K562 (cell line): ENCODE measurements around the gene RAE1. TPM values are rescaled to one million over a fixed set of nuclear protein-coding genes. Genes with fewer than 3 reads are reported as not detected.

Experiments used
- CBFA2T2 ChIP-seq: fragments of 450-650 bp; conservative IDR thresholded peaks from 2 replicates; pipeline ENCODE4 v1.6.1; 2017; ENCODE audit warnings: mild to moderate bottlenecking
- CBX1 ChIP-seq: sonication (generic); IDR thresholded peaks from 2 replicates; pipeline ENCODE4 v1.6.1; 2016; ENCODE audit warnings: antibody characterized with exemption, low read depth, mild to moderate bottlenecking
- CTBP1 ChIP-seq: fragments of 450-650 bp; IDR thresholded peaks from 2 replicates; pipeline ENCODE4 v1.6.1; 2016; ENCODE audit warnings: borderline replicate concordance
- E2F3 ChIP-seq: fragments of 250-450 bp; sonication (Bioruptor Pico); IDR thresholded peaks from 2 replicates; pipeline ENCODE4 v1.4.0; 2020; ENCODE audit warnings: mild to moderate bottlenecking
- ESRRA ChIP-seq: fragments of 450-650 bp; IDR thresholded peaks from 2 replicates; pipeline ENCODE4 v1.6.1; 2014; ENCODE audit warnings: low read depth, mild to moderate bottlenecking, moderate library complexity, borderline replicate concordance
- HNRNPLL ChIP-seq: fragments of 200-400 bp; formaldehyde crosslinking; IDR thresholded peaks from 2 replicates; pipeline ENCODE4 v1.6.1; 2017; ENCODE audit warnings: low read length, low read depth, mild to moderate bottlenecking; ENCODE audit not compliant: poor library complexity, severe bottlenecking
- MAFF ChIP-seq: IDR thresholded peaks from 2 replicates; pipeline ENCODE4 v1.6.1; 2012; ENCODE audit warnings: low read length, improper control_type of control experiment
- MITF ChIP-seq: IDR thresholded peaks from 2 replicates; pipeline ENCODE4 v1.6.1; 2014; ENCODE audit warnings: antibody characterized with exemption
- MYNN ChIP-seq, 2 experiments: sonication (generic); formaldehyde crosslinking in 1 of 2; IDR thresholded peaks; 2 replicates each; pipeline versions ENCODE4 v1.5.0 to v1.6.1; 2016 to 2020; ENCODE audit warnings: antibody characterized with exemption in 1 of 2, missing genetic modification reagents in 1 of 2
- PCBP1 ChIP-seq: fragments of 200-400 bp; formaldehyde crosslinking; IDR thresholded peaks from 2 replicates; pipeline ENCODE4 v1.6.1; 2018; ENCODE audit warnings: mild to moderate bottlenecking, low read depth, low read length; ENCODE audit not compliant: poor library complexity, severe bottlenecking
- POLR2G ChIP-seq: fragments of 200-400 bp; formaldehyde crosslinking; IDR thresholded peaks from 2 replicates; pipeline ENCODE4 v1.6.1; 2017; ENCODE audit warnings: low read depth, mild to moderate bottlenecking, antibody characterized with exemption, low read length, moderate library complexity
- PRPF4 ChIP-seq: fragments of 200-400 bp; formaldehyde crosslinking; IDR thresholded peaks from one replicate; pipeline ENCODE4 v1.6.1; 2017; ENCODE audit warnings: low read length, low read depth, mild to moderate bottlenecking; ENCODE audit not compliant: insufficient read depth, poor library complexity, severe bottlenecking
- SETDB1 ChIP-seq: IDR thresholded peaks from one replicate; pipeline ENCODE4 v1.6.1; 2012; ENCODE audit warnings: low read length, control low read depth, inconsistent platforms
- TAF15 ChIP-seq: fragments of 200-400 bp; formaldehyde crosslinking; IDR thresholded peaks from 2 replicates; pipeline ENCODE4 v1.6.1; 2017; ENCODE audit warnings: mild to moderate bottlenecking, low read depth, low read length, moderate library complexity
- TAL1 ChIP-seq: fragments of 450-650 bp; IDR thresholded peaks from 2 replicates; pipeline ENCODE4 v1.6.1; 2016; ENCODE audit warnings: mild to moderate bottlenecking
- ZBTB40 ChIP-seq, 2 experiments: fragments of 450-650 bp in 1 of 2; sonication (generic) in 1 of 2; formaldehyde crosslinking in 1 of 2; IDR thresholded peaks; 2 replicates each; pipeline versions ENCODE4 v1.7.1 to v1.9.0; 2016 to 2022; ENCODE audit warnings: inconsistent platforms in 1 of 2, mild to moderate bottlenecking in 1 of 2, missing genetic modification reagents in 1 of 2
- ZKSCAN3 ChIP-seq: fragments of 250-450 bp; sonication (Bioruptor Pico); IDR thresholded peaks from 2 replicates; pipeline ENCODE4 v1.4.0; 2020
- polyA plus RNA-seq, 8 experiments: library from polyadenylated mRNA; depleted of rRNA in 4 of 8; stranded (reverse) in 5 of 8; unstranded in 3 of 8; fragments of >200 nt; fragmentation: Nextera tagmentation in 2 of 8; fragmentation: Illumina TruSeq in 1 of 8; extraction: Ambion mirVana in 2 of 8; extraction: Trizol in 1 of 8; gene quantifications; 2 replicates each; pipeline versions ENCODE4 v1.2.1 to v1.2.3, GENCODE V29; 2011 to 2014; ENCODE audit warnings: inconsistent platforms in 1 of 8, missing spikeins in 1 of 8
- total RNA-seq, 7 experiments: library from RNA; depleted of rRNA in 6 of 7; stranded (reverse); fragments of >200 nt in 6 of 7; fragmentation: Illumina TruSeq in 2 of 7; extraction: Trizol in 2 of 7; gene quantifications; 2 replicates each; pipeline versions ENCODE4 v1.2.1 to v1.2.3, GENCODE V29; 2011 to 2021; ENCODE audit warnings: low replicate concordance in 1 of 7

Gene RAE1
- total and polyA plus RNA-seq, 9 of the 15 experiments (the other 6 are each of a cell fraction or from before 2014, with no cell fraction given), result 33.7 to 248 (median 77.7) TPM

- no peak for TF ChIP-seq ZBTB40 (IDR thresholded peaks at IDR 0.05)
- TF ChIP-seq ZBTB40 (CRISPR knock-in tag; IDR thresholded peaks at IDR 0.05), result no peak
- no peak for TF ChIP-seq MITF
- TF ChIP-seq CBFA2T2, result no peak
- TF ChIP-seq POLR2G, result peak; percentile 75; the same call in 1 of the 2 replicates
- TF ChIP-seq HNRNPLL, result no peak
- TF ChIP-seq PCBP1, result peak; percentile 23
- no peak for TF ChIP-seq PRPF4
- TF ChIP-seq TAL1, result no peak
- no peak for TF ChIP-seq CBX1
- TF ChIP-seq MAFF, result no peak
- TF ChIP-seq E2F3, result 0 out of 2 replicates have a peak, but pooled peaks have one; percentile 12
- no peak for TF ChIP-seq ESRRA
- TF ChIP-seq CTBP1, result peak; percentile 51; the same call in 1 of the 2 replicates
- no peak for TF ChIP-seq ZKSCAN3 (CRISPR knock-in tag)
- TF ChIP-seq MYNN (IDR thresholded peaks at IDR 0.05), result peak; percentile 97
- TF ChIP-seq MYNN (CRISPR knock-in tag; IDR thresholded peaks at IDR 0.05), result no peak; the same call in 1 of the 2 replicates
- no peak for TF ChIP-seq TAF15
- TF ChIP-seq SETDB1, result no peak
These were observed 40.6 kb downstream of the RAE1 start (continued) for GRCh38 chr20:57391439-57392301.
